Stimulated activated CD4-positive, alpha-beta T cell treated with anti-CD3 and anti-CD28 coated beads, Interleukin-2, amount 100 ng/mL, for 4 hours (primary cell): Measurements from ENCODE around the gene PPP4R3B.
"Not testable (repeated sequence)": the region's sequence is repeated elsewhere in the genome, so short reads cannot be mapped to it uniquely, and the experiment has no call there.

Experiments
- DNase-seq: peaks from one replicate; pipeline ENCODE4 v3.0.0-alpha.2; 2020; ENCODE audit warnings: low read depth

Gene PPP4R3B

DNA sequence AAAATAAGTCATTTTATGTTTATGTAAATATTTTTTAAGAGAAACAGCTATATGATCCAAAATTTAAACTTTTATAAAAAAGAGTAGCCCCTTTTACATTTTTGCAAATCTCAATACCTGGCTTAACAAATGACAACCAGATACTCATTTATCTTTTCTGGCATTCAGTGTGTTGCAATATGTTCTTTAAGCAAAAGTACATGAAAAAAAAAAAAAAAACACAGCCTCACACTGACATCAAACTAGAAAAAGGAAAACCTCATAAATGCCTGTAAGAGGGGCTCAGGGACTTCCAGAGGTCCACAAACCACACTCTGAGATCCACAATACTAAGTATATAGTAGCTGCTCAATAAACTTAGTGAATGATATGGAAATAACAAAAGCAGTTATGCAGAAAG is 21.9 kb downstream of the PPP4R3B start:
- DNase-seq, result no peak

DNA sequence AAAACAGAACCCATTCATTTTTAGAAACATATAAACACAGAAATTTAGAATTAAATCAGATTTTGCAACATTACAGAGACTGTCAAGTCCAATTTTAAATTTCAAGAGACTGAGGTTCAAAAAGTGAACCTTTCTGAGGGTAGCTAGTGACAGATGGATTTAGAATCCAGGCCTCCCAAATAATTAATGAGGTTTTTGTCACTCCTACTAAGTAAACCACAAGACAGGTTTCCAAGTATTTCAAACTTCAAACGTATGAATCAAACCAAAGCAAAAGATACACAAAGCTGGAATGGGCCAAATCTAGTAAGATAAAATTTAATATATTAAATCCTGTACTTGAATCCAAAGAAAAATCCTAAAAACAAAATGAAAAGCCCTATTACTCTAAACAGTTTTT is 25.3 kb downstream of the PPP4R3B start:
- DNase-seq, result no peak

DNA sequence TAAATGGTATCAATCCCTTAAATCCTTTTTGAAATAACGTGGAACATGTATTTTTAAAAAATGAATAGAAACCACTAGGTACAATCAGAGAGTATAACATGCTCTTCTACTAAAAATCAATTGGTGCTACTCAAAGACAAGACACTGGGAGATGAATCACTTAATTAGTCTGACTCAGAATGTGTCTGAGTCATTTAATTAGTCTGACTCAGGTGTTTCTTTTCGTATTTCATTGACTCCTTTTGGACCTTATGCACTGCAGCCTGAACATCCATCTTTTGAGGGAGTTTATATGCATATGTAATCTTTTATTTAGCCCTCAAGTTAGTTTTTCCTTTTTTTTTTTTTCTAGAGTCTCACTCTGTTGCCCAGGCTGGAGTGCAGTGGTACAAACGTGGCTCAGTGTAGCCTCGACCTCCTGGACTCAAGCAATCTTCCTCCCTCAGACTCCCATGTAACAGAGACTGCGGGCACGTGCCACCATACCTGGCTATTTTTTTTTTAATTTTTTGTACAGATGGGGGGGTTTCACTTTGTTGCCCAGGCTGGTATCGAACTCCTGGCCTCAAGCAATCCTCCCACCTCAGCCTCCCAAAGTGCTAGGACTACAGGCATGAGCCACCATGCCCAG is 26.5 kb downstream of the PPP4R3B start:
- no peak for DNase-seq

DNA sequence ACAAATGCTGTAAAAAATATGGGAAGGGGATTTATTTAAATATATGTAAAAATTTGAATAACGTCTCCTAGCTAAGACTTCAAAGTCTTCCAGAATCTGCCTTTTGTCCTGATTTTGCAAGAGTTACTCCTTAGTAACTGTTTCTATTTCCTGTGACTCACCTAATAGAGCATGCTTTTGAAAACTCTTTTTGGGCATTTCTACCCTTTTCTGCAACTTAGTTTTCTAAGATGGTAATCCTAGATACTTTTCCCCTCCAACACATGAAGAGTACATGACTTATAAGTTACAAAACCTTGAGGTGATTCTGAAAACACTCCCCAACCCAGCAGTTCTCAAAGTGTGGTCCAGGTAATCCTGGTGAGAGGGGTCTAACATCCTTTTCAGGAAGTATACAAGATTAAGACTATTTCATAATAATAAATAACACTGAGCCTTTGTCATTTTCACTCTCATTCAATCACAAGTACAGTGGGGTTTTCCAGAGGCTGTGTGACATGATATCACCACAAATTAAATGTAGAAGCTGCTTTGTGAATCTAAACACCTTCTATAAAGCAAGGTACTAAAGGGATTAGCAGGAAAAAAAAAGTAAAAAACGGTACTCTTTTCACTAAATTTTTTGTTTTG is 31.9 kb downstream of the PPP4R3B start:
- DNase-seq, result no peak

DNA sequence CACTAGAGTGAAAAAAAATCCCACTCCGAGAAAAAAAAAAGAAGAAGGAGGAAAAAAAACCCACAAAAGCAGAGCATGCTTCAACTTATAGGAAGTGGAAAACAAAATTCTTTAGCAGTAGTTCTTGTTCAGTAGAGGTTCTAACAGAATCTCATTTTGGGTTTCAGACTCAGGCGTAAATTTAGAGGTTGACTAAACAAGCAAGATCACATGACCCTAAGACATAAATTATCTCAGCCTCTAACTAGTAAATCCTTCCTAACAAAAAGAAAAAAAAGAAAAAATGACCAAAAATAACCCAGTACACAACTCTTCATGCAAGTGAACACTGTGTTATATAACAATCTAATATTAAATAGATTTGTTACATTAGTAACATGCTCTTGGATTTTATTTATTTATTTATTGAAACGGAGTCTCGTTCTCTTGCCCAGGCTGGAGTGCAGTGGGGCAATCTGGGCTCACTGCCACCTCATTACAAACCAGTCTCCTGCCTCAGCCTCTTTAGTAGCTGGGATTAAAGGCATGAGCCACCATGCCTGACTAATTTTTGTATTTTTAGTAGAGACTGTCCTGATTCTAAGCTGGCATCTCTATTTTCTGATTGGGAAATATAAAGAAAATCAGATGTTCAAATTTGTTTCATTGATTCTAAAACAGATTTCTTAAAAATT is 35.4 kb downstream of the PPP4R3B start:
- no peak for DNase-seq

DNA sequence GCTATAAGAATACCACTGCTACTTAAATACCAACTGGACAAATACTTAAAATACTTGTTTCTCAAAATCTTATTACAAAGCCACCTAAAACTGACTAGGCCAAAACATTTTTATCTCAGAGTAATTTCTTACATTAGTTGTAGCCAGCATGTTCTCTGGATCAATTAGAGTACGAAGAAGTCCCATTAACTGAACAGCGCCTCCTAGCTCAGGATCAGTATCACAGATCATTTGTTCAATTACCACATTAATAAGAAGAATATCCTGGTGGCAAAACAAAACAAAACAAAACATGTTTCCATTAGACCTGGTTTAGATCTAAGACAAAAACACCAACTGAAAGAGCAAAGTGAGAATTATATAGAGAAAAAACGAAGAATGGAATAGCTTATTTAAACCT is 36.0 kb downstream of the PPP4R3B start:
- no peak for DNase-seq

DNA sequence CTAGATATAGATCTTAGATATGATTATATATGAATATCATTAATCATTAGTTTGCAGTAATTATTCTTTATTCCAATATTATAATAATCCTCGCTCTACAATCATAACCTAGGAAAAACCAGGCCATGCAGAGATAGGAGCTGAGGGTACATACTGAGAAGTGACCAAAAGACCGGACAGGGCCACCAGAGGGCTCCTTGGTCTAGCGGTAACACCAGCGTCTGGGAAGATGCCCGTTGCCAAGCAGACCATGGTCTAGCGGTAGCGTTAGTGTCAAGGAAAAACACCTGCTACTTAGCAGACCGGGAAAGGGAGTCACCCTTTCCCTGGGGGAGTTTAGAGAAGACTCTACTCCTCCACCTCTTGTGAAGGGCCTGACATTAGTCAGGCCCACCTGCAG is 48.4 kb downstream of the PPP4R3B start:
- not testable (repeated sequence) for DNase-seq

DNA sequence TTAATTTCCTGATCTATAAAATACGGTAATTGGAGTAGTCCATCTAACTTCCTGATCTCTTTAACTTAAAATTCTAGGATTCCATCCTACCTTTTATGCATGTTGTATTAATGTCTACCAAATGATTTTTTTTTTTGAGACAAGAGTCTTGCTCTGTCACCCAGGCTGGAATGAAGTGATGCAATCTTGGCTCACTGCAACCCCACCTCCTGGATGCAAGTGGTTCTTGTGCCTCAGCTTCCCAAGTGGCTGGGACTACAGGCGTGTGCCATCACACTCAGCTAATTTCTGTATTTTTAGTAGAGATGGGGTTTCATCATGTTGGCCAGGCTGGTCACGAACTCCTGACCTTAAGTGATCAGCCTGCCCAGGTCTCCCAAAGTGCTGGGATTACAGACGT is 50.1 kb downstream of the PPP4R3B start:
- DNase-seq, result no peak

DNA sequence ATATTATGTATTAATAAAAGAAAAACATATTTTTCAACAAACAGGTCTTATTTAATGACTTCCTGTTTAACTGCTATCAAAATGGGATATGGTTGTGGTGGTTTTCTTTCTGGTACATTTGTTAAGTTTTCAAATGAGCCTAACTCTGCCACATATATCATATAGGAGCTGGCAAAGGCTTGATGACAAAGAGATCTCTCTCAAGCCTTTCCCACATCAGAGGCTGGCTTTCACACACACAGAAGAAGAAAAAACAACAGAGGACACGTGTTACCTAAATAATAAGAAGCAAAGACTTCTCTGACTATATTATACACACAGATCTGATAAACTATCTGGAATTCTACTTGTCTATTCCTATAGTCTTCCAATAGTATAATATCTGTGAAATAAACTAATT is 51.8 kb downstream of the PPP4R3B start:
- DNase-seq, result no peak

DNA sequence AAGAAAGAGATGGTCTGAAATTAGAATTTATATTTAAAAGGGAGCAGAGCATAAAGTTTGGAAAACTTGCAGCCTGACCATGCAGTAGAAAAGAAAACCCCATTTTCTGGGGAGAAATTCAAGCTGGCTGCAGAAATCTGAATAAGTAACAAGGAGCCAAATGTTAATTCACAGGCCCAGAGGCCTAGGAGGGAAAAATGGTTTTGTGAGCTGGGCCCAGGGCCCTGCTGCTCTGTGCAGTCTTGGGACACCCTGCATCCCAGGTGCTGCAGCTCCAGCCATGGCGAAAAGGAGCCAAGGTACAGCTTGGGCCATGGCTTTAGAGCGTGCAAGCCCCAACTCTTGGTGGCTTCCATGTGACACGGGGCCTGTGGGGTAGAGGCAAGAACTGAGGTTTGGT is 56.6 kb downstream of the PPP4R3B start:
- DNase-seq, result no peak

DNA sequence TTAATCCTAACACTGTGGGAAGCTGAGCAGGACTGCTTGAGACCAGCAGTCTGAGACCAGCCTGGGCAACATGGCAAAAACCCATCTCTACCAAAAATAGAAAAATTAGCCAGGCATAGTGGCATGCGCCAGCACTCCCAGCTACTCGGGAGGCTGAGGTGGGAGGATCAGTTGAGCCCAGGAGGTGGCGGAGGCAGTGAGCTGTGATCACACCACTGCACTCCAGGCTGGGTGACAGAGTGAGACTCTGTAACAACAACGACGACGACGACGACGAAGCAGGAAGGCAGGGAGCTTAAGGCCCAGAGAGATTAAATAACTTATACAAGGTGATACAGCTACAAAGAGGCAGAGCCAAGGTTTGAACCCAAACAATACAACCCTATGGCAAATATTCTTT is 60.6 kb downstream of the PPP4R3B start:
- DNase-seq, result no peak

DNA sequence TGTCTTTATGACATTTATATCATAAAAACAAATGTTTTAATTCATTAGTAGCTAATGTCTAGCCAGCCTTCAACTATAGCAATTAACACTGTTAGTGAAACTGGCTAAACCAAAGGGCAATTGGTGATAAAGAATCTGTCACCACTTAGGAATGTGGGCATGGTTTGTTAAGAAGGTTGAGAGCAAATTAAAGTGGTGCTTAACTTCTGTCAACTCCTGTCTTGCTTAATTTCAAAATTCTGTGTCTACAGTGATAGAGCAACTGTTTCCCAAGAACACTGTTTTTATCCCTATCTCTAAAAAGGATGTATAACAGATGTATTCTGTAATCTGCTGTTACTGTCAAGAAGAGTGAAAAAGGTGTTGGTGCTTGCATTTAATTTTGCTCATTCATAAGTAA is 61.4 kb downstream of the PPP4R3B start:
- DNase-seq, result no peak

DNA sequence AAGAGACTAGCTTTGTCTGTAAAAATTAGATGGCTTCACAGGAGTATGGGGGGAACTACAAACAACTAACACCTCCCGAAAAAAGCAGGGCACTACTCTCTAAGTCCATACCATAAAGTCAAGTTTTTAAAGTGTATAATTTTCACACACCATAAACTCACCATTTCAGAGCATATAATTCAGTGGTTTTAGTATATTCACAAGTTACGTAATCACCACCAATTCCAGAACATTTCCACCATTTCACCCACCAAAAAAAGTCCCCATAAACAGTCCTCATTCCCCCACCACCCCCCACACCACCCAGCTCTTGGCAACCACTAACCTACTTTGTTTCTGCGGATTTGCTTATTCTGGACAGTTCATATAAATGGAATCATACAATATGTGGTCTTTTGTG is 64.1 kb downstream of the PPP4R3B start:
- no peak for DNase-seq

DNA sequence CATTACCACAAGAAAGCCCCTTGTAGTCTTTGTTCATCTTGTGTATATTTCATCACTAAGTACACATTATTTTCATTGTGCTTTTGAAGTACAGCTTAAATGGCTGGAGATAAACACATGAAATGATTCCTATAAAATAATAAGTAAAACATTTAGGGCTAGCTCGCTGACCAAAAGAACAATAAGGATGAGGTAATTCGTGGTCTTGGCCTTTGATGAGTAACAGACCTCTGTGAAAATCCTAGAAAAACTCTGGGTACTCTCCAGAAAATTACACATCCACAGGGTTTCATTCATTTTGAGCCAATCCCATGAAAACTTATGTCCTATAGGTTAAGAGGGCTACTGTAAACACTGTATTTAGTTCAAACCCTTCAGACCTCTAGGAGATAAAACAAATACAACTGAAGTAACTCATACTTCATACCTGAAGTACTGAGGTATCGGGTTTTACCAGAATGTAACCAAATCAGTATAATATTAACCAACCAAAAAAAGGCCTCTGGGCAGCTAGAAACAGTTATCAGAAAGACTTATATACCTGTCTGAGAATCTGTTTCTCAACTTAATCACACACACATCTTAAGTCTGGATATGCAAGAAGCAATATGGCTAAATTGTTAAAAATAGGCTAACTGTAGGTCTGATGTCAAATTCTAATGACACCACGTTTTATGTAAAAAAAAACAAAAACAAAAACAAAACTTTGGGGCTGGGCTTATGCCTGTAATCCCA is 66.9 kb downstream of the PPP4R3B start:
- DNase-seq, result no peak

DNA sequence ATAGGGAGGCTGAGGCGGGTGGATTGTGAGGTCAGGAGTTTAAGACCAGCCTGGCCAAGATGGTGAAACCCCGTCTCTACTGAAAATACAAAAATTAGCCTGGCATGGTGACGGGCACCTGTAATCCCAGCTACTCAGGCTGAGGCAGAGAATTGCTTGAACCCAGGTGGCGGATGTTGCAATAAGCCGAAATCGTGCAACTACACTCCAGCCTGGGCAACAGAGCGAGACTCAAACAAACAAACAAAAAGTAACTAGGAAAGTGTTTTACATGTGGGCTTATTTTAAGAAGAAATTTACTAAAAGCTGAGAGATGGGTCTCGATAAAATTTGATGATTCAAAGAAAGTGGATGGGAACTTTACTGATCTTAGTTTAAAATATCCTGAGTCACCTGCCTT is 69.7 kb downstream of the PPP4R3B start:
- DNase-seq, result not testable (repeated sequence)

DNA sequence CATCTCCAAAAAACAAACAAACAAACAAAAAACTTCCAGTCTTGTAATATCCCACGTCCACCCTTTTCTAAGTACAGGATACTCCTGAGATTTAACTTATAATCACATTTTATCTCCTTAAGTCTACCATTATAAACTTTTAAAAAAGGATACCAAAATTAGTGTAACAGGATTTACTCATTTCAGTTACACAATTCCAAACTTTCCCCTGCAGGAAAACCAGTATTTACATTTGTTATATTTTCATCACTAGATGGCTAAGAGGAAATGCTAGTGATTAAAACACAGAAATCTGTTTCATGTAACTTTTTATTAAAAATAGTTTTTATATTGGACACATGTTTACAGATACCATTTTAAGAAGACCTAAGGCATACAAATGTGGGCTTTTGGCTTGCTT is 70.4 kb downstream of the PPP4R3B start:
- DNase-seq, result no peak

DNA sequence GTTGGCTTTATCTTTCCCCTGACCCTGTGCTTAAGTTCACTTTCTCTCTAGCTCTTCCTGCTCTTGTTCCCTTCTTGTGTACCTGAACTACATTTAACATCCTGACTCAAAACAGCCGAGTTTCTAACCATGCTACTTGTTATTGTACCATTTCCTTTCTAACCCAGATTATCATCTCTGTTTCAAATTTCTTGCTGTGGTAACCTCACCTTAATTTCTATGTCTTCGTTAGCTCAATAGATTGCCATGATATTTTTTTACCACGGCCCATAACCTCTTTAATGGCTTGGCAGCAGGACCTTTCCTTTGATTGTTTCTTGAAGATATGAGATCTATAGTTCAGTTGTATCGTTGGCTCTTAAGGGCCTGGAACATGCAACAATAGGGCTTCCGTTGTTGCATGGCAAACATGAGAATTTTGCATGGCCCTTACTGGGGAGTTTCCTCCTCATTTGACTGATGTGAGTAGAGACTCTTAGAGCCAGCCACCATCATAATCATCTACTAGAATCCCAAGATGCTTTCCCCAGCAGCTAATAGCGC is 86.8 kb downstream of the PPP4R3B start:
- no peak for DNase-seq

DNA sequence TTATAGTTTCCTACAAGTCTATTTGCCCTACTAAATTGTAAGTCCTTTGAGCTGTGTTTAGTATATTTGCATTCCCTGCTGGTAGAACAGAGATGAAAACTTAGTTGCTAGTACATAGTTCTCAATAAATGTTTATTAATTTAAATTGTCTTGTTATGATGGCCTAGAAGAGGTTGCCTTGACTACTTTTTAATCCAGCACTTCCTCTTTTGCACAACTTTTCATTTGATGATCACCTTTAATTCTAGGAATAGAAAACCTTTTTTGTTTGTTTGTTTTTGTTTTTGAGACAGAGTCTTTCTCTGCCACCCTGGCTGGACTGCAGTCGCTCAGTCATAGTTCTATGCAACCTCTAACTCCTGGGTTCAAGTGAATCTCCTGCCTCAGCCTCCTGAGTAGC is 91.2 kb downstream of the PPP4R3B start:
- no peak for DNase-seq

DNA sequence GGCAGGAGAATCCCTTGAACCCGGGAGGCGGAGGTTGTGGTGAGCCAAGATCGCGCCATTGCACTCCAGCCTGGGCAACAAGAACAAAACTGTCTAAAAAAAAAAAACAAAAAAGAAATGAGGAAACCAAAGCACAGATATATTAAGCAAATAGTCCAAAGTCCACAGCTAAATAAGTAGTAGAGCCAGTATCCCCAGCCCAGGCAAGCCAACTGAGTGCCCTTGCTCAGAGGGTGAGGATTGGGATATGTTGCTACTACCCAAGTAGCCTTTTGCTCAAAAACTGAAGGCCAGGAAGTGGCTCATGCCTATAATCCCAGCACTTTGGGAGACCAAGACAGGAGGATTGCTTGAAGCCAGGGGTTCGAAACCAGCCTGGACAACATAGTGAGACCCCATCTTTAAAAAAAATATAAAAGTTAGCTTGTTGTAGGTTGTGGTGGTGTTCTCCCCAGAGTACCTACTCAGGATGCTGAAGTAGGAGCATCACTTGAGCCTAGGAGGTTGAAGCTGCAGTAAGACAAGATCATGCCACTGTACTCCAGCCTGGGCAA is 92.5 kb downstream of the PPP4R3B start:
- DNase-seq, result no peak

DNA sequence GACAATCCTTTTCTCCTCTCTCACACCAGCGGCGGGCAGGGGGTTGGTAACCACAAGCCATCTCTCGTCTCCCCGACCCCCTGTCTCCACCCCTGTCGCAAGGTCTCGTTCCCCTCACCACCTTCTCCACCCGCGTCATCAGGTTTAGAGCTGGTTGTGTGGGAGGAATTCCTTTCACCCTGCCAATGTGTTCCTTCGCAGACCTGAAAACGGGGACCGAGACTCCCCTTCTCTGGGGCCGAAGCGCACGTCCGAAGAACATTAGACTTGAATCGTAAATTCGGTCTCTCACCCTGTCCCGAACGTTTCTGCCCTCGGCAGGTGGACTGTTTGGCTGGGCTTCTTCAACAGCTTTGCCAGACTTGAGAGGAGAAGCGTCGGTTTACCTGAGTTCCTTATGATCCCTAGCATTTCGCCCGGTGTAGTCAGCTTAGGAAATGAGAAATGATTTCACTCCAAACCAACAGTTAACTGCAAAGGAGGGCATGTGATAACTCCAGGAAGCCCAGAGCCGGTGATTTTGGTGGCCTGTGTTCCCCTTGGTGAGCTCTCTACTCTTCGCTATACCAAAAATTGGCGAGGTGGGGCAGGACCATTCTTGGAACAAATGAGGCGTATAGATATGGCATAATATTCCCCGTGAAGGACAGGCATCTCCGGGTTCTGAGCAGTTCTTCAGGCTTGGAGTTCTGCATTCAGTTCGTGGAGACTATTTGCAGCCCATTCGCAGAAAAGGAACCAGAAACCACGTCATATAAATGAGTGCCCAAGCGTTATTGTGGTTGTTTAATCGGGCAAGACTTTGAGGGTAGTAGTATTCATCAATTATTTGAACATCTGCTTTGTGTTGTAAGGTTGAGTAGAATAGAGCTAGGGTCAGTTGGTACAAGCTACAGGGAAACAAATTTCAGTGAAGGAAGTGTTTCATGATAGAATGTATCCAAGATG is 97.2 kb downstream of the PPP4R3B start:
- peak; percentile 39 for DNase-seq

DNA sequence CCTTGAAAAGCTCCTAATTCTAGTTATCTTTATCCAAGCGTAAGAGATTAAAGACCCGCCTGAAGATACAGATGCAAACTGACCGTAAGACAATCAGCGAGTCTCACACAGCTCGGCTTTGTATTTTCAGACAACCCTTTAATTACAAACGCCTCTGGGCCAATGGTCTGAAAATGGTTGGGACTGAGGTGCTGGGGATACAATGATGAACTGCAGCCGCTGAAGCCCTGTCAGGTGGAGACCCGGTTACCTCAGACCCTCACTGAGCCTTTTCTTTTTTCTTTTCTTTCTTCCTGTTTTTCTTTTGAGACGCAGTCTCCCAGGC is 98.6 kb downstream of the PPP4R3B start:
- DNase-seq, result no peak
